Stimulated activated CD4-positive, alpha-beta T cell treated with anti-CD3 and anti-CD28 coated beads, TNF-alpha, amount 100 ng/mL, for 24 hours (primary cell): ENCODE data around the gene GSG1L.

Source experiments
- DNase-seq, 3 experiments: peaks; one replicate each; pipeline ENCODE4 v3.0.0-alpha.2; 2020; ENCODE audit warnings: low read depth in 3 of 3

The GSG1L gene

DNA sequence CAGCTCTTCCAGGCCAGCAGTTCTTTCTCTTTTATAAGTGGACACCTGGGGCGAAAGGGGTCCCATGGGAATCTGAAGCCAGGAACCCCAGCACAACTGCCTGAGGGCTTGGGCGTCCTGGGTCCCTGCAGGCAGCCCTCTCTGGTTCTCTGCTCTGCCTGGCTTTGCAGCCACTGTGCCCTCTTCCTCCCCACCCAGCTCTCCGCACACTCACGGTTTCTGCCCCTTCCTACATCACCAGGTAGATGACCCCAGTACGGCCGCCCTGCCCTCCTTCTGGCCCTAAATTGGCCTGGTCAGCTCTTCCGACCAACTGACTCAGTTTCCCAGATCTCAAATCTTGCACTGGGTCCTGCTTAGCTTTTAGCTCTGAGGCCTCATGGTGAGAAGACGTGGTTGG is 288.3 kb downstream of the GSG1L start:
- no peak for DNase-seq

- DNase-seq, result no peak
These were observed 288.7 kb downstream of the GSG1L start for GRCh38 chr16:27774779-27775178.

DNA sequence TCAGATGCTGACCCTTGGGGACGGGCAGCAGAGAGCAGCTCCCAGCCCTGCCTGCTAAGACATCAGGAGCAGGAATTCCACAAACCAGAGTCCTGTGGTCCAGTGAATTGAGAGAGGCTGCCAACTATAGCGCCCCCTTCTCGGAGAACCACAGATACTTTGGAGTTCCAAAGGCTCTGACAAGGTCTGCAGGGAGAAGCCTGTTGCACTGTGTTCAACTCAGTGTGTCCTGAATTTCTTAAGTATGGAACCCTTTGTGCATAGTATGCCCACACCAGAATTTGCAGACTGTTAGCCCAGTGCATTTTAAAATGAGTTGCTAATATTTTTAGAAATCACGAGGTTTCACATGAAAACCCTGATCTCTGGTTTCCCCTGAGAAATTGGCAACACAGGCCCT is 290.2 kb downstream of the GSG1L start:
- DNase-seq, result no peak

- no peak for DNase-seq
These were observed 291.3 kb downstream of the GSG1L start for GRCh38 chr16:27772093-27772825.

- no peak for DNase-seq
These were observed 292.2 kb downstream of the GSG1L start for GRCh38 chr16:27771201-27771910.

GRCh38 chr16:27770271-27771196 is 293.0 kb downstream of the GSG1L start:
- no peak for DNase-seq

DNA sequence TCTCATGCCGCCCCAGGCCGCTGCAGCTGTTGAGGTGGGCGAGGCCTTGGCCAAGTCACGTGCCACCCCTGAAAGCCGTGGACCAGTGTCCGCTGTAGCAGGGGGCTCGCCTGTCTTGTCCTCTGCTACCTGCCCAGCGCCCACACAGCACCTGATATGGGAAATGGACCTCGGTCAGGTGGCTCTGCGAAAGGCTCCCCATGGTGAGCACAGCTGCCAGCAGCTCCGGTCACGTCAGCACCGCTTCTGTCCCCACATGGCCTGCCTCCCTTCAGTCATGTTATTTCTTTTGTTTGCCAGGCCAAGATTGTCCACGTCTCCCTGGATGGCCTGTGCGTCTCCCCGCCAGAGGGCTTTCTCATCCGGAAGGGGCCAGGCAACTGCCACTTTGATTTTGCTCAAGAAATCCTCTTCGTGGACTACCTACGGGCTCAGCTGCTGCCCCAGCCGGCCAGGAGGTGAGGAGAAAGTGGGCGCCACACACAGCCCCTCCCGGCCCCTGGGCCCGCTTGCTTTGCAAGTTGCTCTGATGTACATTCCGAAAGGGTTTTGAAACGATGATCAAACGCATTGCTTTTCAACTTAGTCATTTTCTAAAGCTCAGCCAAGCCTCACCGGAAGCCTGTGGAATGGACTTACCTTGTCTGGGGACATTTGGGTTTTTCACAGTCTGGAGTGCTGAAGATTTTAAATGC is 293.8 kb downstream of the GSG1L start:
- no peak for DNase-seq

DNA sequence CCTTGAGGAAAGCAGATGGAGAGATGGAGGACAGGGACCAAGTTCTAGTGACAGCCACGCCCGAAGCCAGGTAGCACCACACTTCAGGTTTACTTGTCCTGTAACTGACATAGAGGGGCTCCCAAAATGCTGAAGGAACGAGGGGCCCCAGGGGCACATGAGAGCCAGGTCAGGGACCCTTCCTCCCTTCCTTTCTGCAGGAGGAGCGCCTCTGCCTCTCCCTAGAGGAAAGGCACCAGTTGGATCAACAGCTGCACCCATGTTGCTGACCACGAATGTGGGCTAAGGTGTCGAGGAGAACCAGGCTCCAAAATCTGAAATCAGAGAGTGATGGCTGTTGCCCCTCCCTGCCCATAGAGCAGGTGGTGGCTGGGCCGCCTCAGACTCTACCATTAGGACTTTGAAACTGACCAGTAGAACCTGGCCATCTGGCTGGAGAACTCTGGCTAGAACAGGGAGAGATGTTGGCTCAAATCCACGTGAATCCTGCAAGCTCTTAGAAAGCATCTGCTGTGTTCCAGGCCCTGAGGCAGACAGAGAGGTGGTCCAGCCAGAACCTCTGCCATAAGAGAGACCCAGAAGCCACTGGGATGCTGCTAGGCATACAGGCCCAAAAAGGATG is 294.8 kb downstream of the GSG1L start:
- no peak for DNase-seq

DNA sequence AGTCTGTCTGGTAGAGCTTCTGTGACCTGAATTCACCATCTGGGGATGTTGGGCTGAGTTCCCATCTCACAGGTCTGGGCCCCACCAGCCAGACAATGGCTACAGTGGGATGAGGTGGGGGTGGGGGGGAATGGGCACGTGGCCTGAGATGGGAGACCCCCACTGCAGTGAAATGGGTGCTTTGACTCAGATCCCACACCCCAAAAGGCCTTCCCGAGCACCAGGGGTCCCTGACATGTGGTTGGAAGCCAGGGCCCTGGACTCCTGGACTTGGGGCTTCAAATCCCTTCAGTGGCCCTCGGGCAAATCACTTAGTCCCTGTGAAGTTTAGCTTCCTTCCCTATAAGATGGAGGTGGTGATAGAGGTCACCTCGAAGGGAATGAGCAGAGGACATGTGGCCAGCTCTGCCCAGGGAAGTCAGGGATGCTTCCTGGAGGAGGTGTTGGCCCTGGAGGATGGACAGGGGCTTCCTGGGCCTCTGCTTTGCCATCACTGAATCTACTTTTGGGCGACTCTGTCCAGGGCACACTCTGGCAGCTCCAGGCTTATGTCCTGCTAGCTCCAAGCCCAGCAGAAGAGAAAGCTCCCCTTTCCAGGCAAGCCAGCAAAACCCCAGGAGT is 295.4 kb downstream of the GSG1L start:
- DNase-seq, result no peak

GRCh38 chr16:27767081-27767480 is 296.4 kb downstream of the GSG1L start:
- no peak for DNase-seq

DNA sequence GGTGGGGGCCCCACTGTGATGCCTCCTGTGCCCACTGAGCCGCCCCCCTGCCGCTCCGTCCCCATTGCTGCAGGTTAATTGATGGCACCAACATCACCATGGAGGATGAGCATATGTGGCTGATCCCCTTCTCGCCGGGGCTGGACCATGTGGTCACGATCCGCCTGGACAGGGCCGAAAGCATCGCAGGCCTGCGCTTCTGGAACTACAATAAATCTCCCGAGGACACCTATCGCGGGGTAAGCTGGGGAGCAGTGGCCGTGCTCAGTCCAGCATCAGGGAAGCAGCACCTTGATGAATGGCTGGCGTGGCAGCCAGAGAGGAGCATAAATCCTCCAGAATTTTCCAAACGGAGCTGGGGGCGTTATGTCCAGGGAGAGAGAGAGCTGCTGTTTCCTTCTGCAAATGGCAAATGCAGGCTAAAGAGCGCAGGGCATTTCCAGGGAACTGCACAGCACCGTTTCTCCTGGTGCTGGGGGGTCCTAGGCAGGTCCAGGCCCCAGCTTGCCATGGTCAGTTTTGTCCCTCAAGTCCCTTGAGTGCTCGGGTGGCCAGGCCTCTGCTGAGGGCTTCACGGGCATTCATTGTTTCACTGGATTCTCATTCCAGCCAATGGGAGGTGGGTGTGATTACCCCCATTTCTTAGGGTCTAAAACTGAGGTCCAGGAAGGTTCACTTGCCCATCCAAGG is 297.1 kb downstream of the GSG1L start:
- no peak for DNase-seq

DNA sequence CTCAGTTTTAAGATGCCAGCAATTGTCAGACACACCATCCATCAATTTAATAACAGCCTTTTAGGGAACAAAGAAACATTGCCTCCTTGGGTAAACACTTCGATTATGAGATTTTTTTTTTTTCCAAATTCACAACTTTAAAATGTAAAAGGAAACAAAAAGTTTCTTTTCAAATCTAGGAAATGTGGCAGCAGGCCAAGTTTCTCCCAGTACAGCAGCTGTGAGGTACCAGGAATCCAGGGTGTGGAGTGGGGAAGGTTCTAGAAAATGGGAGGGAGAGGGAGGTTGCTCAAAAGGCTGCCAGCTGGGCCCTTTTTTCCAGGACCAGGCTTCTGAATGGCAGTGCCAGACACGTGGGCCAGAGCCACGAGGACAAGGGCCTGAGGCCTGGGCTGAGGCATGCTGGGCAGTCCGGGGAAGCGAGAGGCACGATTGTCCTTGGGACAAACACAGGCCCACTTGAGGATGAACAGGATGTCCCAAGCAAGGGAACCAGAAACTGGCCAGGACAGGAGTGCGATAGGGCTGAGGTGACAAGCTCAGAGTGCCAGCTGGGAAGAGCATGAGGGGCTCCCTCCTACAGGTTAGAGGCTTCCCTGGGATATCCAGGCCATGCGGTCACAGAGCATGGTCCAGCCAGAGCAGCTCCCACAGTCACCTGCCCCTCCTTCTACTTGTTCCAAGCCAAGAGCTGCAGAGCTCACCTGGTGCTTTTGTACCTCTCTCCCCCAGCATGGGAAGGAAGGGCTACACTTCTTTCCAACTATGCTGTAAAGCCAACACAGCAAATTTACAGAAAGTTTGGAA is 298.4 kb downstream of the GSG1L start:
- DNase-seq, result no peak

- no peak for DNase-seq
These were observed 299.1 kb downstream of the GSG1L start for GRCh38 chr16:27764427-27764826.

DNA sequence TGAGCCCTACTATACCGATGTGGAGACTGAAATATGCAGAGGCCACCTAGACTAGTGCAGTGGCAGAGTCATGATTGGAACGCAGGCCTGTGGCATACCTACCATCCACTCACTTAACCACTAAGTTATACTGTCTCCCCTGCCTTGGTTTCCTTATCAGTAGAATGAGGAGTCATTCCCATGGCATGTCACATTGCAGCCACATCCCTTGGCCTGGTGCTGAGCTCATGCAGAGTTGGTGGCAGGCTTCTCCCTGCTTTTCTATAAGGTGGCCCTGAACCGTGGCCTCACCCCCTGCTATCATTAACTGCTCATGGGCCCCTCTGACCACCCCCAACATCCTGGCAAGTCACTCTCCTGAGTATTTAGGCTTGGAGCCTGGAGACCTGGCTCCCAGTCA is 301.1 kb downstream of the GSG1L start:
- no peak for DNase-seq

GRCh38 chr16:27761816-27762215 is 301.7 kb downstream of the GSG1L start:
- DNase-seq, result no peak

- DNase-seq, result no peak
These were observed 302.7 kb downstream of the GSG1L start for GRCh38 chr16:27760789-27761176.

- no peak for DNase-seq
These were observed 303.3 kb downstream of the GSG1L start for GRCh38 chr16:27759967-27760788.

GRCh38 chr16:27759301-27759871 is 304.1 kb downstream of the GSG1L start:
- no peak for DNase-seq
